GM21786 (cell line): Measurements from ENCODE around the gene ADIPOR2.

Source experiments
- ATAC-seq: cut with Tn5 transposase; IDR thresholded peaks from one replicate; pipeline ENCODE4 v1.9.1; 2021; ENCODE audit not compliant: unreplicated experiment

The ADIPOR2 gene, protein sequence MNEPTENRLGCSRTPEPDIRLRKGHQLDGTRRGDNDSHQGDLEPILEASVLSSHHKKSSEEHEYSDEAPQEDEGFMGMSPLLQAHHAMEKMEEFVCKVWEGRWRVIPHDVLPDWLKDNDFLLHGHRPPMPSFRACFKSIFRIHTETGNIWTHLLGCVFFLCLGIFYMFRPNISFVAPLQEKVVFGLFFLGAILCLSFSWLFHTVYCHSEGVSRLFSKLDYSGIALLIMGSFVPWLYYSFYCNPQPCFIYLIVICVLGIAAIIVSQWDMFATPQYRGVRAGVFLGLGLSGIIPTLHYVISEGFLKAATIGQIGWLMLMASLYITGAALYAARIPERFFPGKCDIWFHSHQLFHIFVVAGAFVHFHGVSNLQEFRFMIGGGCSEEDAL

DNA sequence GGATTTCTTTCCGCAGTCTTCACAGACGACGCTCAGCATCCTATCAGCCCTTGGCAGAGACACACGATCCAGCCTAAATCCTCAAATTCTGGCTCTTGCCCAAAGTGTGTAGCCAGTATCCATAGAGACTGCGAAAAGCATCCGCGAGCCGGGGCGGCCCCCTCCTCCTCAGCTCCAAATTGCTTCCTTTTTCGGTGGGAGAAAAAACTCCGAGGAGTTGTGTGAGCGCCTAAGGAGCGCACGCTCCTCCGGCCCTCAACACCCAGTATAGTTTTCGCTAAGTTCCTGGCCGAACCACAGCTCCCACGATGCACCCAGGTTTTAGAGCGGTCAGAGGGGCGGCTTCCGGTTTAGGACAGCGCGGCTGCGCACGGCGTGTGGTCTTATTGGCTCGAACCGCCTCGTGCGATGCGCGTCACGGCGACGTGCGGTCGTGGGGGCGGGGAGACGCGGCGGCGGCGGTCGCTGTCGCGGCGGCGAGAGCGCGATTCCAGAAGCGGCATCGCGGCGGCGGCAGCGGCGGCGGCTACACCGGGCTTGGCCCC lies at the start of gene ADIPOR2:
TSS of gene ADIPOR2 (plus strand) at position 493 of the 545 bp plus-strand sequence. CDS start 63,274 bp downstream, outside the sequence.
- peak; percentile 93 for ATAC-seq

DNA sequence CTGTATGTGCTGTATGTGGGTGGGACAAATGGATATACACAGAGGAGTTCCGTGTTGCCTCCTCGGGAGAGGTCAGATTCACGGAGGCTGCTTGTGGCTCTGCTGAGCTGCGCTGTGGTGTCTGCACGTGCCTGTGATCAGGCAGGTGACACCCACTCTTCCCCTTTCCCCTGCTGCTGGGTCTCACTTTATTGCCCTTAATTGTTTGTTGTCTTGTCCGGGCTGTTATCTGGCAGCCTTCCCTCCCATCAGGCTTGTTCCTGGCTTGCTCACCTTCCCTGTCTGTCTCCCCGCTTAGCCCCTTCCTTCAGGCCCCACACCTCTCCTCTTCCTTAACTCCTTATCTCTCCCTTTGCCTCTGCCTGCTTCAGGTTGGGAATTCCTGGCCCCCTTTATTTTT lies 48.4 kb upstream of the ADIPOR2 start:
- ATAC-seq = no peak

DNA sequence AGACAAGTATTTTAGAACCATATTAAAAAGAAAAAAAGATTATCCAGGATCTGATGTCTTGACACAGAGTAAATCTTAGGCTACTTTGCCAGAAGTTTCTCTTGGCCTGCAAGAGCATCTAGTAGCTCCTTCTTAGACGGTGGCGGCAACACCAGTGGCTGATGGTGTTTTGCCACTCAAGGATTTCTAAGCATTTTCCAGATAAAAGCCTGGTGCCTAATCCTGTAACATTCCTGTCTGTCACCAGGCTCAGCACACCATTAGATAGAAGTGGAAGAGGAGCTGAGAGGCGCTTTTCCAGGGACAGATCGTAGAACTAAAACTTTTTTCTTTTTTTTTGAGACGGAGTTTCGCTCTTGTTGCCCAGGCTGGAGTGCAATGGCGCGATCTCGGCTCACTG lies 47.8 kb upstream of the ADIPOR2 start:
- ATAC-seq = no peak

DNA sequence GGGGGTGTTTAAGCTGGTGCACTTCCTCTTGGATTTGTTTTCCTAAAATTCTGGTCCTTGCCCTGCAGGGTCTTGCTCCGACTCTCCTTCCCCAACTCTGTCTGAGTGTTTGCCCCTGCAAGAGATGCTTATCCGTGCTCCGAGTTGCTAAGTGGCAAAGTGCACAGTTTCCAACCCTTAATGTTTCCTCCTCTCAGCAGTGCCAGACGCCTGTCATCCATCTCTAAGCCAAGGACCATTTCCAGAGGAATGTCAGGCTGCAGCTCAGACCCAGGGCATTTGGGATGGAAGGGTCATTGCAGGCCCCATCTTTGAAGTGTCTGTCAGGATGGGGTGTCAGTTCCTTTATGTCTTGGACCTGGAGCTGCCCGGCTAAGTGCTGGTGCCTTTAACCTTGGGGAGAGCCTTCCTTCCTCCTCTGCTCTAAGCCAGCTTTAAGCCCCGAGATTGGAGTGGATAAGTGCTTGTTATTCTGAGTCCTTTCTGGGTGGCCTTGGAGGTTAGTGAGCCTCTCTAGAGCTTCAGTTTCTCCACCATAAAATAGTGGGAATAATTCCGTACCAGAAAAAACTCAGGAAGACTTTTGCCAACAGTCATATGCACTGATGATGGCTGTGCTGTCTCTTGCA lies 46.9 kb upstream of the ADIPOR2 start:
- no peak for ATAC-seq

DNA sequence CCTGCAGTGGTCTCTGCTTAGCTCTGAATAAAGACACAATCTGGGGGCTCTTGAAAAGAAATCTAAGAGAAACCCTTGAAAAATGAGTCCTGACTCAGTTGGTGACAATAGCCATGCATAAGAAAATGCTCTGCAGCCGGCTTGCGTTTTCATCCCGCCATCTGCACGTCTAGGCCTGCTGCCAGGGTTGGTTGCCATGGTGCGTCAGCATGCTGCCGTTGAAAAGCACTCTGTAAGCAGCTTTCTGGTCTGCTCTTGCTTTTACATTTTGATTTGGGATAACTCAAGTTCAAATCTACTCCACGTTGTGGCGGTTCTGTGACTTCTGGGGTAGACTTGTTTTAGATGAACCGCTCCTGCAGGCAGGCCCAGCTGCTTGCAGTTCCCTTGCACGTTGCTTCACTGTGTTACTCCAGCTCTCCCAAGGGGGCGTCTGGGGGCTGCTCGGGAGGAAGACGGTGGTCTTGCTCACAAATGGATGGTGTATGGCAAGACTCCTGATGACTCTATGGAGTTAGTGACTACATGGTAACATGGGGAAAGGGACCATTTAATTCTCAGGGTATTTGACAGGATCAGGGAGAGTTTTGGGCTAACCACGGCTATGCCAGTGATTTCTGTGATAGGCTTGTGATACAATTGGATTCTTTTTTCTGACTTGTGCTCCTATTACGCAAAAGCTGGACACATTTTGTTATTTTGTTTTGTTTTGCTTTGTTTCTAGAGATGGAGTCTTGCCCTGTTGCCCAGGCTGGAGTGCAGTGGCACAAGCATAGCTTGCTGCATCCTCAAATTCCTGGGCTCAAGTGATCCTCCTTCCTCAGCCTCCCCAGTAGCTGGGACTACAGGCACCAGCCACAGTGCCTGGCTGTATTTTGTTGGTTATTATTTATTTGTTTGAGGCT lies 46.1 kb upstream of the ADIPOR2 start:
- no peak for ATAC-seq

DNA sequence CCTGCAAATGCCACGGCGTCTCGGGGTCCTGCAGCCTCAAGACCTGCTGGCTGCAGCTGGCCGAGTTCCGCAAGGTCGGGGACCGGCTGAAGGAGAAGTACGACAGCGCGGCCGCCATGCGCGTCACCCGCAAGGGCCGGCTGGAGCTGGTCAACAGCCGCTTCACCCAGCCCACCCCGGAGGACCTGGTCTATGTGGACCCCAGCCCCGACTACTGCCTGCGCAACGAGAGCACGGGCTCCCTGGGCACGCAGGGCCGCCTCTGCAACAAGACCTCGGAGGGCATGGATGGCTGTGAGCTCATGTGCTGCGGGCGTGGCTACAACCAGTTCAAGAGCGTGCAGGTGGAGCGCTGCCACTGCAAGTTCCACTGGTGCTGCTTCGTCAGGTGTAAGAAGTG lies 45.1 kb upstream of the ADIPOR2 start:
- ATAC-seq = no peak

DNA sequence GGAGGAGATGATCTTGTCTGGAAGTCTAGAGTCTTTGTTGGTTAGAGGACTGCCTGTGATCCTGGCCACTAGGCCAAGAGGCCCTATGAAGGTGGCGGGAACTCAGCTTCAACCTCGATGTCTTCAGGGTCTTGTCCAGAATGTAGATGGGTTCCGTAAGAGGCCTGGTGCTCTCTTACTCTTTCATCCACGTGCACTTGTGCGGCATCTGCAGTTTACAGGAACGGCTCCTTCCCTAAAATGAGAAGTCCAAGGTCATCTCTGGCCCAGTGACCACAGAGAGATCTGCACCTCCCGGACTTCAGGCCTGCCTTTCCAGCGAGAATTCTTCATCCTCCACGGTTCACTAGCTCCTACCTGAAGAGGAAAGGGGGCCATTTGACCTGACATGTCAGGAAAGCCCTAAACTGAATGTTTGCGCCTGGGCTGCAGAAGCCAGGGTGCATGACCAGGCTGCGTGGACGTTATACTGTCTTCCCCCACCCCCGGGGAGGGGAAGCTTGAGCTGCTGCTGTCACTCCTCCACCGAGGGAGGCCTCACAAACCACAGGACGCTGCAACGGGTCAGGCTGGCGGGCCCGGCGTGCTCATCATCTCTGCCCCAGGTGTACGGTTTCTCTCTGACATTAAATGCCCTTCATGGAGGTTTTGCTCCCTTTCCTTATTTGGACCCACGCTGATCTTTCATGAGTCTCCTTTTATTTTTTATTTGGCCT lies 44.1 kb upstream of the ADIPOR2 start:
- no peak for ATAC-seq

DNA sequence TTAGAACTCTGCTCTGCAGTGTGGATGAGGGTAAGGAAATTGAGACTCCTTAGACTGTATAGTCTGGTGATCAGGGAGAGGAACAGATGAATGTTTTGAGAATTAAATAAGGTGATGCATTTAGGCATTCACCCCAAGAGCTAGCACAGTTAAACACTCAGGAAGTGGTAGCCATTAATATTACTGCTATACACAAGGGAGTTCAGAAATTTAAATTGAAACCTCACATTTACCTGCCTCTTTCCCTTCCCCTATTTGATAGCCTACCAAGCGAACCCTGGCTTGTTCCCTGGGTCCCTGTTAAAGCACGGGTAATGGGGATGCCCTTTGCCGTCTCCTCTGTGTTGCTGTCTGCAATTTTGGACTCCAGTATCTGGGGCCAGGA lies 43.6 kb upstream of the ADIPOR2 start:
- ATAC-seq = no peak

DNA sequence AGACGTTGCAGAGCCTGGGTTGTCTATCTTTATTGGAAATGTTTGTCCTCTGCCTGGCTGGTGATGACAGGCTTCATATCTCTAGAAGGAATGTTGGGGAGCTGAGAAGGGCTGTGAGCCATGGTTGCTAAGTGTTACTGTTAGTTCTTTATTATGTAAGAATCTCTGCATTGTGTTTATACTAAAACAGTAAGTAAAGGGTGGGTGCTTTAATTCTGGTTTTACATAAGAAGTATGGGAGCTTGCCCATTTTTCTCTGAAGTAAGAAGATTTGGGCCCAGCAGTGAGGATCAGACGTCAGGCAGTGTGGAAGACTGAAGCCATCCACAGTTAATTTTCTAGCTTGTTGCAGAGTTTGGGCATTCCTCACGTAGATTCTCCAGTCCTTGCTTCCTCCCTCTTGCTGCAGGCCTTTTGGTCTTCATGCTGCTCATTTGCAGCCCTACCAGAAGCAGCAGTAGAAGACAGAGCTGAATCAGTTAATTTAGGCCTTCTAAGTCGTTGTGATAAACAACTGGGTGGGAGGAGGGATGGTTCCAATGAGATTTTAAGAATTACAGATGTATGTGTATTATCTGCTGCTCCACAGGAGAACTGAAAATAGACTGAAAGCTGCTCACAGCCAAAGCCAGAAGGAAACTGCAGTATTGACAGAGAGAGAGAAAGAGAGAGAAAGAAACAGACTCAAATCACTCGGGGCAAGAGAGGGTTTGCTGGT lies 40.5 kb upstream of the ADIPOR2 start:
- ATAC-seq = no peak

DNA sequence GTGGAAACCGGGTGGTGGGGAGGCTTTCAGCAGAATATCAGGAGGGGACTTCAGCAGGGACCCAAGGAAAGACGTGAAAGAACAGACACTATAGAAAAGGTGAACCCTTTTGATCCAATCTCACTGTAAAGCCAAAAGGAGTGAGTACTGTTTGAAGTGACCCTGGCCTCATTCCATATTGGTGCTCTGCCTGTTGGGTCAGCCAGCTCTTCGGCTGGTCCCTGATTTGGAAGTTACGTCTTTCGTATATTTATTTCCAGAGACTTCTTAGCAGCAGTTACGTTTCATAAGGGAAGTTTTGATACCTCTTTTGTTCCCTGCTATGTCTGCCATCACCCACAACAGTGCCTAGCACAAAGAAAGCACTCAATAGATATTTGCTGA lies 39.9 kb upstream of the ADIPOR2 start:
- ATAC-seq = no peak

DNA sequence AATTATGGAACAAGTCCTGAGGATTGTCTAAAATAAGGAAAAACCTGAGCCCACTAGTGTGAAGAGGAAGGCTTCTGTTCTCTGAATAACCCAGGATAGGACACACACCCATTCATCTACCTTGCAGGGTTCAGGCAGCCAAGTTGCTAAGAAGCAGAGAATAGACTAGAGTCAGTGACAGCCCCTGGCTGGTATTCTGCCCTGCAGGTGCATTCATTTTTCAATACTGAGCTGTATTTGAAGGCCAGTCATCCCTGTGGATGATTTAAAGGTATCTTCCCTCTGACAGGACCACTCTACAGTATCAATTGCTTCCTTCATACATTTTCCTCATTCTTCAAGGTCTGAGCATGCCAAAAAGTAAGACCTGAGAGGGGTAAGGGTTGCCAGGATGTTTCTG lies 38.9 kb upstream of the ADIPOR2 start:
- no peak for ATAC-seq

DNA sequence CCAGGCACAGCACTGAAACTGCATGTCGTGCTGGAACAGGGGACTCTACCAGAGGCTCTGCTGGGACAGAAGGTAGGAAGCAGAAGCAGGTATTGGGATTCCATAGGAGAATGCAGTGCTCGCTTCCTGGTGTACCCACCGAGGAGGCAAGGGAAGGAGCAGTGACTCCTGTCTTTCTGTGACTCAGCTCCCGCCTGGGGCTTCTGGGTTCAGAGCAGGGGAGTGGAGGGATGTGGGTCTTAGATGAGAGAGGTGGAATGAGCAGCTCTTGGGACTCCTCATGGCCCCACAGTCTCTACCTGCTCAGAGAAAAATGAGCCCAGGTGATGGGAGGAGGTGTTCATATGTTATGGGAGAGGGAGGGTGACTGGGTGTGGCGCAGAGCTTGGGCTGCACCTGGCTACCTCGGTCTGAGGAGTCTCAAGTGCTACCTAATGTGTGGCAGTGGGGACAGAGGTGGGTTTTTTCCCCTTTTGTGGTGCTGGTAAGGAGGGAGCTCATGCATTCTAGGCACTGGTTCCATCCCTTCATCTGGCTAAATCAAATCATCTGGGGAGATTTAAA lies 35.6 kb upstream of the ADIPOR2 start:
- ATAC-seq = no peak

DNA sequence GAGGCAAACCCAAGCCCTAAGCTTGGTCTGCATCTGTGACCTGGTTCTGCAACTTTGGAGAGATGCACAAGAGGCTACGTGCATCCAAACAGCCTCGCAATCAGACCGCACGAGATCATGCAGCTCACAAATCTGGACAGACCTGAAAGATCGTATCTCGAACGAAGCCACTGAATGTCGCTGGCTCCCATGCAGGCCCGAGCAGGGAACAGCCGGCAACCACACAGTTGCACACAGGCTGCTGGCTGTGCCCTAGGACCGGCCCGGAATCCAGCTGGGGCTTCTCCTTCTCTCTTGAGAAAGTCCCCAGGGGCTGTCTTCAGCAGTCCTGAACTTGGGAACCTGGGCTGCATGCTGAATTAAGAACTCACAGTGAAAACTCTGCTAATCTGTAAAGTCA lies 34.0 kb upstream of the ADIPOR2 start:
- ATAC-seq = no peak

DNA sequence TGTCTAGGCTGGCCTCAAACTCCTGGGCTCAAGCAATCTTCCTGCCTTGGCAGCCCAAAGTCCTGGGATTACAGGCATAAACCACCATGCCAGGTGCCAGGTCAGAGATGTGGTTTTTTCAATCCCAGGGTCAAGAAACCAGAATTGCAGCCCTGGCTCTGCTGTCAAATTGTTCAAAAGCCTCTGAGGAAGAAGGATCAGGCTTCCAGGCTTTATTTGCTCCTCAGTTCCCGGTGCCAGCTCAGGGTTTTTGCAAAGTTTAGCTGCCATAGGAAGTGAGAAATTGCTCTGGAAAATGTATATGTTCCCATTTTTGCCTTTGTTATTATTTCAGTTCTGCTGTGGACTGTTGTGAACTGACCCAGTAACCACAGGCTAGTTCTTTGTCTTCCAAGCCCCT lies 33.2 kb upstream of the ADIPOR2 start:
- no peak for ATAC-seq

DNA sequence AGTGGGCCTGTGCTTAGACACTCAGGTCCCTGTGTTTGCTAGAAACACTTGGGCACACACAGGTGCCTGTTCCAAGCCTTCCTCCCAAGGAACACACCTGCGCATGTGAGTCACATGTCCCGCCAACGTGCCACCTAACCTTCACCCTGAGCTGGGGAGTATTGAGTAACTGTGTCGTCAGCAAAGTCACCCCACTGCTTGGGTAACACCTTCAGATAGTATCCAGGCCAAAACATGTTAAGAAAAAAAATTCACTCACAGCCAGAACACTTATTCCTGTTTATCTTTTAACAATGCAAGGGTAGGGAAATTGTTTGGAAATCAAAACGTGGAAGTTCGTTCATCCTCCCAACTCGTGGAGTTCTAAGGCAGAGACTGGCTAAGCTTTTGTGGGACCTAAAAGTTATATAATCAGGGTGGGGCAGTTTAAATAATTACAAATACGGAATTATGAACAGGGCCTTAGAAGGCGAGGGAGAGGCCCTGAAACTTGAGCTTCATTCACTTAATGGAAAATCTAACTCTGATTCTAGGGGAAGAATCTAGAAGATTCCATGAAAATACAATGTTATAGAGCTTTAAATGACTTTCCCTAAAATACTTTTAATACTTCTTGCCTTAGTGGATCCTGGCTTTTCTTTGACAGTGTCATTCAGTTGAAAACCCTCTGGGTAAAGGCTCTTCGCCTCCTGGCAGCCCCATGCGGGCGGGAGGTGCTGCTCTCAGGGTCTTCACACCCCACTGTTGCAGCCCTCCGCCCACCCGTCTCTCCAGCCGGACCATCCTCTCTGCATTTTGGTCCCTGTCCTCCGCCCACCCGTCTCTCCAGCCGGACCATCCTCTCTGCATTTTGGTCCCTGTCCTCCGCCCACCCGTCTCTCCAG lies 30.3 kb upstream of the ADIPOR2 start:
- no peak for ATAC-seq

DNA sequence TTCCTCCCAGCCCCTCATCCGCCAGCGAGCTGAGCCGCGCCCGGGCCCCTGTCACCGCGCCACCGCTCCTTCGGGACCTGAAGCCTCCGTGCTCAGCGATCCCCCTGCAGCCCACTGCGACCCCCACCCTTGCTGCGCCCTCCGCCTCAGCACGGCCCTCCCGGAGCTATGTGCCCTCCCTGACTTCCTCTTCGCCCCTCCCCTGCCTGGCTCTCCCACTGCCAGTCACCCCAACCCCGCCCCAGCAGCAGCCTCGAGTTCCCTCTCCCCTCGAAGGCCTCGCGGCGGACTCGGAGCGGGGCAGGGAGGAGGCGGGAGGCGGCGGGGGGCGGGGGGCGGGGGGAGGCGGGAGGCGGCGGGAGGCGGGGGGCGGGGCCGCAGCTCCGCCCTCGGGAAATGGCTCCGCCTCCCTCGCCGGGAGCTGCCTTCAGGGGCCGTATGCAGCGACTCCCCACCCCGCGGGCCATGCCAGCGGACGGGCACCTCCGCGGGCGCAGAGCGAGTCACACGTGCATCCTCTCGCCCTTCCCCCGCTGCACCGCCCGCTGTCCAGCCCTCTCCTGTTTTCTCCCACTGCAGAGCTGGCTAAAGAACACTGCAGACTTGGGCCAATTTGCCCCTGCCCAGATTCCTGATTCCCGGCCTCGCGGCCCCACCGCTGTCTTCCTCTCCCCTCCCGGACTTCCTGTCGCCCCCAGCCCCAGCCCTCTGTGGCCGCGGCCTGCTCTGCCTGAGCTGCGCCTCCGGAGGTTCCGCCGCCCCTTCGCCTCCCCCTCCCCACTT lies 29.1 kb upstream of the ADIPOR2 start:
- peak; percentile 60 for ATAC-seq

DNA sequence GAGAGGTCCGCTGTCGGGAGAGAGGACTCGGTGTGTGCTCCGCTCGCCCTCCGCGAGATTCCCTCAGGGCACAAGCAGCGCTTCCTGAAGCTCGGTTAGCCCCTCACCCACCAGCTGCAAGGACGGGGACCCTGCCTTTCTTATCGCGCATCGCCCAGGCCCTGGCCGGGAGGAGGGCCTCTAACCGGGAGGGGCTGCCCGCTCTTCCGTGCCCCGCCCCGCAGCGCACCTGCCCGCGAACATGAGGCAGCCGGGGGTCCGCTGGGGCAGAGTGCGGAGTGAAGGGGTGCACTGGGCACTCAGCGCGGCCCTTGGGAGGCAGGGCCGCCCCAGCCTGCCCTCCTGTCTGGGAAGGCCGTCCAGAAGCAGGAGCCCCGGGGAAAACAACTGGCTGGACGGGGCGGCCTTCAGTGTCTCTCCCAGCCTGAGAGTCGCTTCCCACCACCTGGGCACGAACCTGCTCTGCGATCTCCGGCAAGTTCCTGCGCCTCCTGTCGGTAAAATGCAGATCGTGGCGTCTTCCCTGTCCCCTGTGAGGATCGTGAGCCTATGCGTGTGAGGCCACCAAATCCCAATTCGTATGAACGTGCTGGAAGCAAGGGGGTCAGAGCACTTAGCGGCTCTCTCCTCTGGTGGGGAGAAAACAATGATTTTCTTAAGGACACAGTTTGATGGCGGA lies 28.0 kb upstream of the ADIPOR2 start:
- ATAC-seq = no peak
